Breast epithelium (tissue), 3 donors: ENCODE data around the gene FER.

Experiments used
- POLR2A ChIP-seq: fragments of 450-650 bp; IDR thresholded peaks from one replicate; pipeline ENCODE4 v1.6.1; 2016; ENCODE audit warnings: antibody characterized with exemption, mild to moderate bottlenecking, moderate library complexity
- POLR2AphosphoS5 ChIP-seq, 3 donors: sonication (generic); formaldehyde crosslinking; IDR thresholded peaks; one replicate each; pipeline ENCODE4 v1.6.1; 2017; ENCODE audit warnings: antibody characterized with exemption in 3 of 3
- TF ChIP-seq, protein P1 (sequence below), 3 donors: fragments of 450-650 bp; IDR thresholded peaks; one replicate each; pipeline ENCODE4 v1.5.1; 2016 to 2017; ENCODE audit warnings: antibody characterized with exemption in 3 of 3, mild to moderate bottlenecking in 3 of 3, moderate library complexity in 3 of 3

DNA sequence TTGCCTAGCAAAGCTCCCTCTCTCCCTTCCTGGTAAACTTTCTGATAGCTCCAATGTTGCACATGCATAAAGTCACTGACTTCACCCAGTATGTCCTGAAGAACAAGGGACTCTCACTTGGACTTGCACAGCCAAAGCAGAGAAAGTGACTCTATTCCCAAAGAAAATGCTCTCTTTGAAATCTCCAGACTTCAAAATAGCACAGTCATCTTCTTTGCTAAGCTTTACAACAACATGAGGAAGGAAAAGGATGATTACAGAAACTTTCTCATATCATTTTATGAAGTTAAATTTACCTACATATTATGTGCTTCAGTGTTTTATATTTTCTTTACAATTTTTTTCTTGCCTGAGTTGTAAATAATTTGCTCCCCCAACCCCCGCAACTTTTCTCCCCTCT is 397.4 kb downstream of the FER start:
- TF ChIP-seq, protein P1, sequence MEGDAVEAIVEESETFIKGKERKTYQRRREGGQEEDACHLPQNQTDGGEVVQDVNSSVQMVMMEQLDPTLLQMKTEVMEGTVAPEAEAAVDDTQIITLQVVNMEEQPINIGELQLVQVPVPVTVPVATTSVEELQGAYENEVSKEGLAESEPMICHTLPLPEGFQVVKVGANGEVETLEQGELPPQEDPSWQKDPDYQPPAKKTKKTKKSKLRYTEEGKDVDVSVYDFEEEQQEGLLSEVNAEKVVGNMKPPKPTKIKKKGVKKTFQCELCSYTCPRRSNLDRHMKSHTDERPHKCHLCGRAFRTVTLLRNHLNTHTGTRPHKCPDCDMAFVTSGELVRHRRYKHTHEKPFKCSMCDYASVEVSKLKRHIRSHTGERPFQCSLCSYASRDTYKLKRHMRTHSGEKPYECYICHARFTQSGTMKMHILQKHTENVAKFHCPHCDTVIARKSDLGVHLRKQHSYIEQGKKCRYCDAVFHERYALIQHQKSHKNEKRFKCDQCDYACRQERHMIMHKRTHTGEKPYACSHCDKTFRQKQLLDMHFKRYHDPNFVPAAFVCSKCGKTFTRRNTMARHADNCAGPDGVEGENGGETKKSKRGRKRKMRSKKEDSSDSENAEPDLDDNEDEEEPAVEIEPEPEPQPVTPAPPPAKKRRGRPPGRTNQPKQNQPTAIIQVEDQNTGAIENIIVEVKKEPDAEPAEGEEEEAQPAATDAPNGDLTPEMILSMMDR (IDR thresholded peaks at IDR 0.05), result no peak
- TF ChIP-seq POLR2AphosphoS5 (IDR thresholded peaks at IDR 0.05), result no peak
- TF ChIP-seq POLR2A, result no peak
